RWPE2 (cell line): ENCODE results near the gene USF1.

Experiments
- ATAC-seq: fragments of 200-7000 bp; cut with Tn5 transposase; 3 replicates; pipeline ENCODE4 v1.9.1; 2021; ENCODE audit warnings: low read depth
- DNase-seq: peaks from one replicate; pipeline ENCODE4 v3.0.0-alpha.2; 2020; ENCODE audit warnings: low spot score
- H3K27ac ChIP-seq: fragments of 450-650 bp; 2 replicates; pipeline ENCODE4 v1.5.1; 2017; ENCODE audit warnings: mild to moderate bottlenecking; ENCODE audit not compliant: poor library complexity, severe bottlenecking
- H3K27me3 ChIP-seq: fragments of 250-450 bp; sonication (Bioruptor Pico); 2 replicates; pipeline ENCODE4 v1.5.1; 2021; ENCODE audit warnings: mild to moderate bottlenecking, moderate library complexity; ENCODE audit not compliant: insufficient read depth, poor library complexity, severe bottlenecking
- H3K36me3 ChIP-seq: fragments of 250-450 bp; sonication (Bioruptor Pico); 2 replicates; pipeline ENCODE4 v1.5.1; 2020; ENCODE audit warnings: low read depth, mild to moderate bottlenecking, moderate library complexity
- H3K4me1 ChIP-seq: fragments of 250-450 bp; sonication (Bioruptor Pico); 2 replicates; pipeline ENCODE4 v1.5.1; 2021; ENCODE audit warnings: mild to moderate bottlenecking, moderate library complexity; ENCODE audit not compliant: insufficient read depth, poor library complexity, severe bottlenecking
- H3K4me3 ChIP-seq: fragments of 250-450 bp; sonication (Bioruptor Pico); 2 replicates; pipeline ENCODE4 v1.5.1; 2021; ENCODE audit warnings: mild to moderate bottlenecking, moderate library complexity; ENCODE audit not compliant: severe bottlenecking
- H3K9me3 ChIP-seq: fragments of 250-450 bp; sonication (Bioruptor Pico); 2 replicates; pipeline ENCODE4 v1.5.1; 2021; ENCODE audit warnings: mild to moderate bottlenecking, moderate library complexity; ENCODE audit not compliant: severe bottlenecking
- CTCF ChIP-seq: fragments of 450-650 bp; IDR thresholded peaks from one replicate; pipeline ENCODE4 v1.5.1; 2017; ENCODE audit warnings: mild to moderate bottlenecking, moderate library complexity; ENCODE audit not compliant: poor library complexity, severe bottlenecking

The USF1 gene

DNA sequence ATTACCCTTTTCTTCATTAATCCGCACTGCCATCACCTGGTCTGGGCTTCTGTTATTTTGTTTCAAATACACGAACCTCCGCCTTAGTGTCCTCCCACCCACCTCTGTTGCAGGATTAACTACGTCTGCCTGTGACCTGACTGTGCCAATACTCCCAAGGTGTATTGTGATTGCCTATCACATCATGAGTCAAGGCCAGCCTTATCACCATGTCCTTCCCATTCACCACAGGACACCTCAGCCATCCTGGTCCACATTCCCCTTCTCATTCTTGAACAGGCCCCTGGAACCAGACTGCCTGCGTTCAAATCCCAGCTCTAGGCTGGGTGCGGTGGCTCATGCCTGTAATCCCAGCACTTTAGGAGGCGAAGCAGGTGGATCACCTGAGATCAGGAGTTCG is 39.2 kb downstream of the USF1 start:
- TF ChIP-seq CTCF, result no peak
- H3K27ac ChIP-seq, result no peak overlapping the region
- H3K9me3 ChIP-seq, result no peaks in the 10 kb centered on the region
- no peak overlapping the region for H3K4me3 ChIP-seq
- peaks cover 48% of the 10 kb centered on the region for H3K36me3 ChIP-seq
- no peaks in the 10 kb centered on the region for H3K27me3 ChIP-seq
- DNase-seq (no peak), ATAC-seq (no peak)
- no peaks in the 10 kb centered on the region for H3K4me1 ChIP-seq

DNA sequence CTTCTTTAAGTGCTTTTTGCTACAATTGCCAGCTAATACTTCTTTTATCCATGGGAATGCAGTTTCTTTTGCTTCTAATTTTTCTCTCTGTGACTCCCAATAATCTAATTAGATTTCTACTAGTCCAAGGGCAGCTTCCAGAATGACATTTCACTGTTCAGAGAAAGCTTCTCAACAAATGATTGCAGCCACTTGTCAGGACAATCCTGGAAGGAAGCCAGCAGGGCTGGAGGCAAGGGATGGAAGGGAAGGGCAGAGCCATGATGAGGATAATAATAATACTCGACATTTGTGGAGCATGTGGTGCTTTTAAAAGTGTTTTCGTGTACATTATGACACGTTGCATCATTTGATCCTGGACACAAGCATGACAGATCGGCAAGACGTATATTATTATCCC is 44.3 kb downstream of the USF1 start:
- Histone ChIP-seq H3K27ac (no peak overlapping the region), H3K4me3 (no peak overlapping the region), H3K9me3 (no peaks in the 10 kb centered on the region), H3K27me3 (no peaks in the 10 kb centered on the region), H3K36me3 (peaks cover 60% of the 10 kb centered on the region), H3K4me1 (peaks cover 3% of the 10 kb centered on the region)
- no peak for DNase-seq
- ATAC-seq, result no peak
- TF ChIP-seq CTCF, result no peak

DNA sequence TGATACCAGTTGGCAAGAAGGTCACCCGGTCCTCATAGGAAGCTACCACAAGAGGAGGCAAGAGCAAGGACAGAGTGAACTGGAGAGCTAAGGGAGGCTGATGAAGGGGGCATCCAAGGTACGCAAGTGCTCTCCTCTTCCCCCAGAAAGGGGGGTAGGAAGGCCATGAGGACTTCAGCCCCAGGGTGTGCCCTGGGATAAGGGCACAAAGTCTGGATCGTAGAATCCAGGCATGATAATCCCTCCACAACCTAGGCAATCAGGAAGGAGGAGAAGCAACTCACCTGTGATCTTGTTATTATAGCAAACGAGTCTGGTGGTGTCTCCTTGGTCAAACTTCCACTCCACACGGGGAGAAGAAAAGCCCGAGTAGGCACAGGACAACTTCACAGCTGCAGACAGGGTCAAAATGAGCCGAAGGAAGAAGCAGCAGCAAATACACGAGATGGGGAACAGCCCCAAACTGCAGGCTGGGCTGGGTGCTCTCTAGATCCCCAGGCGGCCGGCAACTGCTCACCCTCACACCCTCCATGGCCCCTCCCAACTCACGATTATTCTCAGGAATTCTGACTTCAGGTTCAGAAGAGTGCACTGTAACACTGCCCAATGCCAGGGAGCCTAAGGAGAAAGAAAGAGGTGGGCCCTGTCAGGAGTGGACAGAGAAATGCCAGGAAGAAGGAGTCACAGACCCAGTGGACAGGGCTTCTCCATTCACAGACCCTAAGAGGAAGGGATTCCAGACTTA is 44.9 kb downstream of the USF1 start:
- H3K36me3 ChIP-seq, result peaks cover 58% of the 10 kb centered on the region
- no peak for DNase-seq
- no peaks in the 10 kb centered on the region for H3K9me3 ChIP-seq
- no peak overlapping the region for H3K4me3 ChIP-seq
- no peak for TF ChIP-seq CTCF
- H3K4me1 ChIP-seq, result peaks cover 9% of the 10 kb centered on the region
- no peaks in the 10 kb centered on the region for H3K27me3 ChIP-seq
- no peak overlapping the region for H3K27ac ChIP-seq
- no peak for ATAC-seq

DNA sequence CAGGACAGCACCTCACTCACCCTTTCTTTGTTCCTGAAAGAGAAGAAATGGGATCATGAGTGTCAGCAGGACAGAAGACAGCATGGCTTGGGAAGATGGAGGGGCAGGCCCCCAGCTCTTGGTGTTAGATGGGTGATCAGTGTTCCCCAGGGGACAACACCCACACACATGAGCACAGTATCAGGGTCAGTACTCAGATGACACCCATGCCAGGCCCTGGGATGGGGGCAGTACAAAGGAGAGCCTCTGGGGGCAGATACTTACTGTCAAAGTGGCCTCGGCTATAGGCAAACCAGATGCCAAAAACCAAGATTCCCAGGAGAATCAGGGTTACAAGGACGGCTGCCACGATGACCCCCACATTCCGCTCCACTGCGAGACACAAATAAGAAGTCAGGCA is 46.4 kb downstream of the USF1 start:
- no peak overlapping the region for H3K4me3 ChIP-seq

More for the DNA sequence above, 46.4 kb downstream of the USF1 start:
- DNase-seq (no peak), ATAC-seq (no peak)
- Histone ChIP-seq H3K27ac (no peak overlapping the region), H3K27me3 (no peaks in the 10 kb centered on the region), H3K4me1 (peaks cover 19% of the 10 kb centered on the region), H3K9me3 (no peaks in the 10 kb centered on the region), H3K36me3 (peaks cover 58% of the 10 kb centered on the region)
- TF ChIP-seq CTCF, result no peak
